ENCODE measurements around the gene CPOX. TPM values are rescaled to one million over a fixed set of nuclear protein-coding genes. Genes with fewer than 3 reads are reported as not detected.

Gene CPOX
- total and polyA plus RNA-seq, 2 donors, result 17.2 to 28.6 TPM

- DNase-seq (ENCODE audit: low read depth in 6 of 9, low spot score in 9 of 9), result no peak
- H3K4me3 ChIP-seq (ENCODE audit: low read length in 2 of 2), result no peak overlapping the region
- H3K9me3 ChIP-seq (ENCODE audit: control insufficient read depth in 2 of 2, insufficient read depth in 1 of 2, low read length in 1 of 2), result no peaks in the 10 kb centered on the region
- no peak overlapping the region for H3K27ac ChIP-seq (ENCODE audit: low read depth in 1 of 2, low read length in 1 of 2)
- peaks cover 4 to 9% of the 10 kb centered on the region in 2 donors for H3K4me1 ChIP-seq (ENCODE audit: control insufficient read depth in 2 of 2, insufficient read depth in 2 of 2, low read length in 2 of 2)
- H3K27me3 ChIP-seq (ENCODE audit: control insufficient read depth in 2 of 2, insufficient read depth in 1 of 2, low read length in 1 of 2), result no peaks in the 10 kb centered on the region
- no peaks in the 10 kb centered on the region for H3K36me3 ChIP-seq (ENCODE audit: control insufficient read depth in 2 of 2, insufficient read depth in 2 of 2, low read length in 1 of 2)
- WGBS, result 93% methylated on average over 5 of the region's 5 CpGs
These were observed 6.4 kb upstream of the CPOX start for GRCh38 chr3:98599647-98600411.

DNA sequence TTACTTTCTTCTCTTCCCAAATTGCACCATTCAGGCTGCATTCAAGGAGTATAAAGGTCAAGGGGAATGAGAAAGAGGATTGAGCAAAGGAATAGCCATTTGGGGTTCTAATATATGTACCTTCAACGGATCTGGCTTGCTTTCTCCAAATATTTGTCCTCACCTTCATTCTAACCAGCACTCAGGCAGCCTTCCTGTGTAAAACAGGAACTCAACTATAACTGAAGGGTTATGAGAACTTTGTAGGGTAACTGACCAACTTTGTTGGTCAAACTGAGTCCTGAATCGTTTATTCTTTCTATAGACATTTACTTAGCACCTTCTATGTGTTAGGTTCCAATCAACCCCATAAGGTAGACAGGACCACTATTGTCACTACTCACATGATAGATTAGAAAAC, 5.1 kb upstream of the CPOX start:
- peaks cover 4 to 11% of the 10 kb centered on the region in 2 donors for H3K4me1 ChIP-seq (ENCODE audit: control insufficient read depth in 2 of 2, insufficient read depth in 2 of 2, low read length in 2 of 2)
- DNase-seq (ENCODE audit: low read depth in 6 of 9, low spot score in 9 of 9), result no peak
- no peak overlapping the region for H3K4me3 ChIP-seq (ENCODE audit: low read length in 2 of 2)
- H3K36me3 ChIP-seq (ENCODE audit: control insufficient read depth in 2 of 2, insufficient read depth in 2 of 2, low read length in 1 of 2), result no peaks in the 10 kb centered on the region
- no peak overlapping the region for H3K27ac ChIP-seq (ENCODE audit: low read depth in 1 of 2, low read length in 1 of 2)
- 65% methylated on average over 2 of the region's 2 CpGs for WGBS
- H3K9me3 ChIP-seq (ENCODE audit: control insufficient read depth in 2 of 2, insufficient read depth in 1 of 2, low read length in 1 of 2), result no peaks in the 10 kb centered on the region
- no peaks in the 10 kb centered on the region for H3K27me3 ChIP-seq (ENCODE audit: control insufficient read depth in 2 of 2, insufficient read depth in 1 of 2, low read length in 1 of 2)

- Histone ChIP-seq H3K27me3 (ENCODE audit: control insufficient read depth in 2 of 2, insufficient read depth in 1 of 2, low read length in 1 of 2) (no peaks in the 10 kb centered on the region), H3K27ac (ENCODE audit: low read depth in 1 of 2, low read length in 1 of 2) (no peak overlapping the region), H3K36me3 (ENCODE audit: control insufficient read depth in 2 of 2, insufficient read depth in 2 of 2, low read length in 1 of 2) (no peaks in the 10 kb centered on the region), H3K4me1 (ENCODE audit: control insufficient read depth in 2 of 2, insufficient read depth in 2 of 2, low read length in 2 of 2) (peaks cover 9 to 14% of the 10 kb centered on the region in 2 donors), H3K4me3 (ENCODE audit: low read length in 2 of 2) (no peak overlapping the region), H3K9me3 (ENCODE audit: control insufficient read depth in 2 of 2, insufficient read depth in 1 of 2, low read length in 1 of 2) (no peaks in the 10 kb centered on the region)
- peak; percentile 30 to 86 (median 65) for DNase-seq (ENCODE audit: low read depth in 6 of 9, low spot score in 9 of 9)
- WGBS, result 13% methylated on average over 1 of the region's 1 CpG
These were observed 3.4 kb upstream of the CPOX start for GRCh38 chr3:98596541-98597500.

DNA sequence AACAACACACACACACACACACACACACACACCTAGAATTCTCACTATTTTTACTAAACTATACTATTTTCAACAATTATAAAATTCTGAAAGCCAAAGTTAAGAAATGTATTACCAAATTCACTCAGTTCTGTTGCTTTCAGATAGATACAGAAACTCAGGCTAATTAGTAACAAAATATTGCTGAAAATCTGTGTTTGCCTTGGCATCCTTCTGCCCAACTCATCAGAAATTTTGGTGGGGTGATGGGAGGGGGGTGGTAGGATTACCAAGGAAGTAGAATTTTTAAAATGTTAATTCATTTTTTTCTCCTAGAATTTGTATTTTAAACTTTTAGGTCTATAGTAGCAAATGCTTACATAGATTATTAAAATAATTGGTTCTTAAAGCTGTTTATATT, 2.7 kb upstream of the CPOX start:
- no peak overlapping the region for H3K27ac ChIP-seq (ENCODE audit: low read depth in 1 of 2, low read length in 1 of 2)
- peaks cover 9 to 14% of the 10 kb centered on the region in 2 donors for H3K4me1 ChIP-seq (ENCODE audit: control insufficient read depth in 2 of 2, insufficient read depth in 2 of 2, low read length in 2 of 2)
- no peaks in the 10 kb centered on the region for H3K36me3 ChIP-seq (ENCODE audit: control insufficient read depth in 2 of 2, insufficient read depth in 2 of 2, low read length in 1 of 2)
- no peak overlapping the region for H3K4me3 ChIP-seq (ENCODE audit: low read length in 2 of 2)
- H3K27me3 ChIP-seq (ENCODE audit: control insufficient read depth in 2 of 2, insufficient read depth in 1 of 2, low read length in 1 of 2), result no peaks in the 10 kb centered on the region
- no peaks in the 10 kb centered on the region for H3K9me3 ChIP-seq (ENCODE audit: control insufficient read depth in 2 of 2, insufficient read depth in 1 of 2, low read length in 1 of 2)
- DNase-seq (ENCODE audit: low read depth in 6 of 9, low spot score in 9 of 9), result no peak

- H3K27ac ChIP-seq (ENCODE audit: low read depth in 1 of 2, low read length in 1 of 2), result no peak overlapping the region
These were observed 1.4 kb upstream of the CPOX start for GRCh38 chr3:98594628-98595324.

DNA sequence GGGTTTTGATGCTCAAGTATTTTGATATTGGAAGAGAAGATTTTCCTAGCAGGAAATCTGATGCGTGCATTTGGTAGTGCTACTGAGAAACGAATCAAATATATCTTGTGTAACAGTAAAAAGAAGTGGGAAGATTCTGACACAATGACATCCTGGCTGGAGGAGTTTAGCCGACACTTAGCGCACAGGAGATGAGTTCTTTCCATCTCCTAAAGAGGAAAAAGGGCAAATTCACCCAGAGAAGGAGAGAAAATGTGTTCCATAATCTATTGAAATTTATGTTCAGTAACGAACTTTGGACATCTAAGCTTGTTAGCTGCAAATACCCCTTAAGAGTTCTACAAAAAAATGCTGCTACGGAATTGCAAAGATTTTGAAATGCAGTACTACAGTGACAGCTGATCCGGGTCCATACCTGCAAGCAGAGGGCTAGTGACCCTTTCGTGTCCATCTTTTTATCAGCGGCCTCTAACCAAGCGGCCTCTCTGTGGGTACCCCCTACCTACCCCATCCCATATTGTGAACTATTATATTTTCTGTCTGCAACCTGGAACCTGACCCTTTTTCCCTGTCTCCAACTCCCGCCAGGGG, 971 bp downstream of the CPOX start:
- H3K4me1 ChIP-seq (ENCODE audit: control insufficient read depth in 2 of 2, insufficient read depth in 2 of 2, low read length in 2 of 2), result peaks cover 9 to 14% of the 10 kb centered on the region in 2 donors
- no peaks in the 10 kb centered on the region for H3K9me3 ChIP-seq (ENCODE audit: control insufficient read depth in 2 of 2, insufficient read depth in 1 of 2, low read length in 1 of 2)
- H3K27ac ChIP-seq (ENCODE audit: low read depth in 1 of 2, low read length in 1 of 2), result no peak overlapping the region
- H3K36me3 ChIP-seq (ENCODE audit: control insufficient read depth in 2 of 2, insufficient read depth in 2 of 2, low read length in 1 of 2), result peaks cover 5 to 23% of the 10 kb centered on the region in 2 donors
- DNase-seq (ENCODE audit: low read depth in 6 of 9, low spot score in 9 of 9), result no peak
- peak overlapping the region; percentile 64 to 92 for H3K4me3 ChIP-seq (ENCODE audit: low read length in 2 of 2)
- H3K27me3 ChIP-seq (ENCODE audit: control insufficient read depth in 2 of 2, insufficient read depth in 1 of 2, low read length in 1 of 2), result no peaks in the 10 kb centered on the region
- 50% methylated on average over 11 of the region's 11 CpGs for WGBS

More at GRCh38 chr3:98594628-98595324, 1.4 kb upstream of the CPOX start:
- H3K4me1 ChIP-seq (ENCODE audit: control insufficient read depth in 2 of 2, insufficient read depth in 2 of 2, low read length in 2 of 2), result peaks cover 9 to 14% of the 10 kb centered on the region in 2 donors
- no peak for DNase-seq (ENCODE audit: low read depth in 6 of 9, low spot score in 9 of 9)
- H3K4me3 ChIP-seq (ENCODE audit: low read length in 2 of 2), result no peak overlapping the region
- no peaks in the 10 kb centered on the region for H3K27me3 ChIP-seq (ENCODE audit: control insufficient read depth in 2 of 2, insufficient read depth in 1 of 2, low read length in 1 of 2)
- H3K36me3 ChIP-seq (ENCODE audit: control insufficient read depth in 2 of 2, insufficient read depth in 2 of 2, low read length in 1 of 2), result peaks cover 5 to 6% of the 10 kb centered on the region in 2 donors
- no peaks in the 10 kb centered on the region for H3K9me3 ChIP-seq (ENCODE audit: control insufficient read depth in 2 of 2, insufficient read depth in 1 of 2, low read length in 1 of 2)
- 96% methylated on average over 5 of the region's 5 CpGs for WGBS

GRCh38 chr3:98589331-98590036, 3.9 kb downstream of the CPOX start:
- peaks cover 15 to 39% of the 10 kb centered on the region in 2 donors for H3K36me3 ChIP-seq (ENCODE audit: control insufficient read depth in 2 of 2, insufficient read depth in 2 of 2, low read length in 1 of 2)
- DNase-seq (ENCODE audit: low read depth in 6 of 9, low spot score in 9 of 9), result no peak
- WGBS, result 98% methylated on average over 2 of the region's 2 CpGs
- H3K4me1 ChIP-seq (ENCODE audit: control insufficient read depth in 2 of 2, insufficient read depth in 2 of 2, low read length in 2 of 2), result peaks cover 7 to 14% of the 10 kb centered on the region in 2 donors
- no peaks in the 10 kb centered on the region for H3K9me3 ChIP-seq (ENCODE audit: control insufficient read depth in 2 of 2, insufficient read depth in 1 of 2, low read length in 1 of 2)
- H3K27me3 ChIP-seq (ENCODE audit: control insufficient read depth in 2 of 2, insufficient read depth in 1 of 2, low read length in 1 of 2), result no peaks in the 10 kb centered on the region
- H3K4me3 ChIP-seq (ENCODE audit: low read length in 2 of 2), result no peak overlapping the region
- H3K27ac ChIP-seq (ENCODE audit: low read depth in 1 of 2, low read length in 1 of 2), result no peak overlapping the region

GRCh38 chr3:98588065-98588464, 5.3 kb downstream of the CPOX start:
- no peaks in the 10 kb centered on the region for H3K27me3 ChIP-seq (ENCODE audit: control insufficient read depth in 2 of 2, insufficient read depth in 1 of 2, low read length in 1 of 2)
- no peak overlapping the region for H3K27ac ChIP-seq (ENCODE audit: low read depth in 1 of 2, low read length in 1 of 2)
- DNase-seq (ENCODE audit: low read depth in 6 of 9, low spot score in 9 of 9), result no peak
- H3K4me1 ChIP-seq (ENCODE audit: control insufficient read depth in 2 of 2, insufficient read depth in 2 of 2, low read length in 2 of 2), result peaks cover 5 to 9% of the 10 kb centered on the region in 2 donors
- H3K9me3 ChIP-seq (ENCODE audit: control insufficient read depth in 2 of 2, insufficient read depth in 1 of 2, low read length in 1 of 2), result no peaks in the 10 kb centered on the region
- peaks cover 15 to 40% of the 10 kb centered on the region in 2 donors for H3K36me3 ChIP-seq (ENCODE audit: control insufficient read depth in 2 of 2, insufficient read depth in 2 of 2, low read length in 1 of 2)
- H3K4me3 ChIP-seq (ENCODE audit: low read length in 2 of 2), result no peak overlapping the region
